Measurements from ENCODE around the gene CLIC5.
"Not testable (repeated sequence)": the region's sequence is repeated elsewhere in the genome, so short reads cannot be mapped to it uniquely, and the experiment has no call there.

CLIC5 gene

GRCh38 chr6:45961125-45961524, 54.5 kb downstream of the CLIC5 start:
- no peak for DNase-seq

- peak; percentile 42 for DNase-seq
Observed at GRCh38 chr6:45959534-45960145, 56.0 kb downstream of the CLIC5 start.

- peak; percentile 35 for DNase-seq
Observed at GRCh38 chr6:45956663-45957062, 59.0 kb downstream of the CLIC5 start.

GRCh38 chr6:45956176-45956575, 59.5 kb downstream of the CLIC5 start:
- no peak for DNase-seq

- no peak for DNase-seq
Observed at GRCh38 chr6:45955597-45955996, 60.1 kb downstream of the CLIC5 start.

- no peak for DNase-seq
Observed at GRCh38 chr6:45952546-45952945, 63.1 kb downstream of the CLIC5 start.

GRCh38 chr6:45952168-45952529, 63.5 kb downstream of the CLIC5 start:
- DNase-seq, result no peak

- DNase-seq, result no peak
Observed at GRCh38 chr6:45951321-45952167, 64.1 kb downstream of the CLIC5 start.

- DNase-seq, result no peak
Observed at GRCh38 chr6:45949256-45949655, 66.4 kb downstream of the CLIC5 start.

- no peak for DNase-seq
Observed at GRCh38 chr6:45947807-45948206, 67.9 kb downstream of the CLIC5 start.

- no peak for DNase-seq
Observed at GRCh38 chr6:45946887-45947286, 68.8 kb downstream of the CLIC5 start.

- no peak for DNase-seq
Observed at GRCh38 chr6:45946352-45946751, 69.3 kb downstream of the CLIC5 start.

- no peak for DNase-seq
Observed at GRCh38 chr6:45942953-45943352, 72.7 kb downstream of the CLIC5 start.

- DNase-seq, result no peak
Observed at GRCh38 chr6:45933855-45934254, 81.8 kb downstream of the CLIC5 start.

GRCh38 chr6:45931232-45931631, 84.4 kb downstream of the CLIC5 start:
- DNase-seq, result no peak

GRCh38 chr6:45930420-45931040, 85.1 kb downstream of the CLIC5 start:
- peak; percentile 66 for DNase-seq

GRCh38 chr6:45929421-45930361, 86.0 kb downstream of the CLIC5 start:
- DNase-seq, result no peak

GRCh38 chr6:45928721-45929305, 86.8 kb downstream of the CLIC5 start:
- no peak for DNase-seq

- DNase-seq, result no peak
Observed at GRCh38 chr6:45927421-45928320, 88.0 kb downstream of the CLIC5 start.

- not testable (repeated sequence) for DNase-seq
Observed at GRCh38 chr6:45926423-45926822, 89.2 kb downstream of the CLIC5 start.

GRCh38 chr6:45924763-45925342, 90.8 kb downstream of the CLIC5 start:
- DNase-seq, result no peak
